GM12875 (cell line): ENCODE measurements around the gene FLACC1.

Source experiments
- H3K4me3 ChIP-seq: one replicate; pipeline ENCODE4 v1.5.1; 2011; ENCODE audit warnings: low read depth, low read length, control low read depth
- CTCF ChIP-seq: IDR thresholded peaks from 2 replicates; pipeline ENCODE4 v1.5.1; 2011; ENCODE audit warnings: low read depth, mild to moderate bottlenecking, control low read depth, inconsistent platforms, low read length, moderate library complexity, borderline replicate concordance; ENCODE audit not compliant: insufficient read depth

FLACC1 gene

GRCh38 chr2:201267278-201268030 is 89.7 kb downstream of the FLACC1 start:
- H3K4me3 ChIP-seq, result no peak overlapping the region
- TF ChIP-seq CTCF, result no peak

GRCh38 chr2:201266629-201267028 is 90.5 kb downstream of the FLACC1 start:
- TF ChIP-seq CTCF, result no peak
- no peak overlapping the region for H3K4me3 ChIP-seq

GRCh38 chr2:201264472-201265173 is 92.5 kb downstream of the FLACC1 start:
- no peak overlapping the region for H3K4me3 ChIP-seq
- no peak for TF ChIP-seq CTCF

GRCh38 chr2:201263779-201264178 is 93.4 kb downstream of the FLACC1 start:
- no peak for TF ChIP-seq CTCF
- no peak overlapping the region for H3K4me3 ChIP-seq

GRCh38 chr2:201262718-201263117 is 94.4 kb downstream of the FLACC1 start:
- no peak for TF ChIP-seq CTCF

GRCh38 chr2:201261906-201262305 is 95.2 kb downstream of the FLACC1 start:
- no peak for TF ChIP-seq CTCF
- H3K4me3 ChIP-seq, result no peak overlapping the region

More at GRCh38 chr2:201262718-201263117, 94.4 kb downstream of the FLACC1 start:
- H3K4me3 ChIP-seq, result no peak overlapping the region

GRCh38 chr2:201261471-201261870 is 95.7 kb downstream of the FLACC1 start:
- TF ChIP-seq CTCF, result no peak
- peak overlapping the region; percentile 28 for H3K4me3 ChIP-seq
